Stimulated activated CD8-positive, alpha-beta memory T cell treated with anti-CD3 and anti-CD28 coated beads, Interleukin-2, amount 100 ng/mL, for 1 hour (primary cell): ENCODE results near the gene FAP.

Experiments used
- DNase-seq, 2 donors: peaks; one replicate each; pipeline ENCODE4 v3.0.0-alpha.2; 2020; ENCODE audit warnings: low read depth in 2 of 2

FAP gene

DNA sequence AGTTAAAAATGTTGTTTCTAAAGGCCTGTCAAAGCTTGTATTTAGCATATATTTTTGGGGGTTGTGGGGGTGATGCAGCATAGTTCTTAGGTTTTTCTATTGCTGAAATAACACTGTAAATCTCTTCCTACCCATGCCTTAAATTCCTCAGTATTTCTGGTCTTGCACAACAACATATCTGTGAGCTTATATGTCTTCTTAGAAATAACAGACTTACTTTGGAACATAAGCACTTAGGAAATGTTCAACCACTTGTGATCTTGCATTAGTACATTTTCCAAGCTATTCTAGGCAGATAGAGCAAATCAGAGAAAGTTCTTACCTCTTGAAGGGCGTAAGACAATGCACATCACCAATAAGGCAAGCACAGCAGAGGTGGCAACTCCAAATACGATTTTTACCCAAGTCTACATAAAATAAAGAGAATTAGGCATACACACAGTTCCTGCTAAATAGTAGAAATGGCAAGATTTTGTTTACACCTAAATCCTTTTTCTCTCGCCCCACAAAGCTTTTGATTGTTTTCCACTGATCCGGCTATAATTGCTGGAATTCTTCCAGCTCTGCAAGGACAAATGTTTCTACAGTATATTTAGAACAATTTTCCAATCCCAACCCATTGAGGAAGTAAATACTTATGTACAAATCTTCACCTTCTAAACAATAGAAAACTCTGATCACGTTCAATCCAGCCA lies 512 bp downstream of the FAP start:
- DNase-seq = no peak

DNA sequence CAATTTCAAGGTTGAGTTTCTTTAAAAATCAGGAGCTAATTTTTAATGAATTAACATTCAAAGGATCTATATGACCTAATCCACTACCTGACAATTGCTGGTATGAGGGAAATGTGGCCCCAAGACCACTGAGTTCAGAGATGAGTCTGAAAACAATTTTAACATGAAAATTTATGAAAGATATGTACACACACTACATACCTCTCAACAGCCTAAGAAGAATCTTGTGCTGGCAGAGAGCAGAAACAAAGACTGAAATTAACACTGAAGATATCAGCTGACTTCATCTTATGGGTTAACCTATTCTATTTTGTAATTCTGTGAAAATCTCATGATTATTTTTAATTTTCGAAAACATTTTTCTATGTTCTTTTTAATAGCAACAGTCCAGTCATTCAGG lies 1.7 kb downstream of the FAP start:
- no peak for DNase-seq

DNA sequence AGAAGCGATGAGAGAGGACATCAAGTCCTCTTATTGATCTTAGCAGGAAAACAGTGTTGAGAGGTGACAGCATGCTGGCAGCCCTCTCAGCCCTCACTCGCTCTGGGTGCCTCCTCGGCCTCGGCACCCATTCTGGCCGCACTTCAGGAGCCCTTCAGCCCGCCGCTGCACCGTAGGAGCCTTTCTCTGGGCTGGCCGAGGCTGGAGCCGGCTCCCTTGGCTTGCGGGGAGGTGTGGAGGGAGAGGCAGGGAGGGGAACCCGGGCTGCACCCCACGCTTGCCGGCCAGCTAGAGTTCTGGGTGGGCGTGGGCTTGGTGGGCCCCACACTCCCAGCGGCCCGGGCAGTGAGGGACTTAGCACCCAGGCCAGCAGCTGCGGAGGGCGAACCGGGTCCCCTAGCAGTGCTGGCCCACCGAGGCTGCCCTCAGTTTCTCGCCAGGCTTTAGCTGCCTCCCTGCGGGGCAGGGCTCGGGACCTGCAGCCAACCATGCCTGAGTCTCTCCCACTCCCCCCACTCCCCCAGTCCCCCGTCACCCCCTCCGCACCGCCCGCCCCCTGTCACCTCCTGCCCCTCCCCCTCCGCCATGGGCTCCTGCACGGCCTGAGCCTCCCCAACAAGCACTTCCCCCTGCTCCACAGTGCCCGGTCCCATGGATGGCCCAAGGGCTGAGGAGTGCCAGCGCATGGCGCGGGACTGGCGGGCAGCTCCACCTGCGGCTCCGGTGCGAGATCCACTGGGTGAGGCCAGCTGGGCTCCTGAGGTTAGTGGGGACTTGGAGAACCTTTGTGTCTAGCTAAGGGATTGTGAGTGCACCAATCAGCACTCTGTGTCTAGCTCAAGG lies 8.4 kb downstream of the FAP start:
- no peak for DNase-seq

DNA sequence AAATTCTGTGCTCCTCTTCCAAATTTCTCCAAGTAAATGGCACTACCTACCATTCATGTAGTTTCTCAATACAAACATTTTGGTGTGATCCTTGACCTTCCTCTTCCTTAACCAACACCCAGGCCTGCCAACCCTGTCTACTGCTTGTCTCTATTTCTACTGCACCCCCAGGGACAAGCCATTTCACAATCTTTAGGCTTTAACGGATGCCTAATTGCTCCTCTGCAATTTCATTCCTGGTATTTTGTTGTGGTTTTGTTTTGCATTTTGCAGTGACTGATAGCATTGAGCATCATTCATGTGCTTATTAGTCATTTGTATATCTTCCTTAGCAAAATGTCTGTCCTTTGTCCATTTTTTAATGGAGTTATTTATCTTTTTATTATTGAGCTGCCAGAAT lies 10.0 kb downstream of the FAP start:
- DNase-seq = no peak

DNA sequence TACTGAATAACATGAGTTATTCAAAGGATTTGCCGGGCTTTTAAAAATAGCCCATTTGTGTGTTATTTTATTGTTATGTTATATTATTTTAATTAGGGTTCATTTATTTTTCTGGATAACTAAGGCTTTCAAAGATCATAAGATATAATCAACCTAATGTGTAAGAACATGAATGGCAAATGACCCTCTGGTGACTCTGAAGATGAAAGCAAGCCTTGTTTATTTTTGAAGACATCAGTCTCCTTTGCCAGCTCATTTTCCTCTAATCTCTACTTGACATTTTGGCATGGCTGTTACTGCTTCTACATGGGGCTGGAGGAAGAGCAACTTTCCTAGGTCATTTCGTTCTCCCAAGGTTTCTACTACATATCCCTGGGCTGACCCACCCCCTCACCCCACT lies 10.6 kb downstream of the FAP start:
- DNase-seq = no peak

DNA sequence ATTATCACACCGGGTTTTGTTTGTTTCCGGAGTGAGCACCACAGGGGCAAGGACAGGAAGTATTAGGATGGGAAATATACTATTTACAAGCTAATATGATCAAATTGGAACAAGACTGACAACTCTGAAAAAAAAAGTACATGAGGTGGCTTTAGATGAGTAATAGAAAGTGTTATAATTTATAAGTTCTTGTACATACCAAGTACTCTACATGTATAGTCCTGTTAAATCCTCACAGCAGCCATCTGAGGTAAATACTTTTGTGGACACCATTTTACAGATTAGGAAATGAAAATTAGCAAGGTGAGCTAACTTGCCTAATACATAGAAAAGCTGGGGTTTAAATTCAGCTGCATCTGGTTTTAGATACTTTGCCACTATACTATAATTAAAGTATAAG lies 11.2 kb downstream of the FAP start:
- DNase-seq = no peak

DNA sequence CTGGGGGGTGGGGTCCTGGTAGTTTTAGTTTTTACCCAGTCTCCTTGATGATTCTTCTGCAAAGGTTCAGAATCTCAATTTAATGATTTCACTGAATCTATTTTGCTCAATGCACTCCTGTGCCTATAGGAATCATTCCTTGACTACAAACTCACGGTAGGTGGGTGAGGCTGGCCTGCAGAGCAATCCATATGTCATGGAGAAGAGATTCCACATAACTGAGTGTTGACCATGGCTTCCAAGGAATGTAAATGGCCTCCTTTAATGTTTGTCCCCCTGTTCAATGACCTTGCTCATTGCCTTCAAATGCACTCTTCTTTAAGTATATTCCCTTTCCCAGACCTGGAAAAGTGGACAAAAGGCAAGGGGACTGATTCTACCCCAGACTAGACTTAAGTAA lies 12.5 kb downstream of the FAP start:
- no peak for DNase-seq

DNA sequence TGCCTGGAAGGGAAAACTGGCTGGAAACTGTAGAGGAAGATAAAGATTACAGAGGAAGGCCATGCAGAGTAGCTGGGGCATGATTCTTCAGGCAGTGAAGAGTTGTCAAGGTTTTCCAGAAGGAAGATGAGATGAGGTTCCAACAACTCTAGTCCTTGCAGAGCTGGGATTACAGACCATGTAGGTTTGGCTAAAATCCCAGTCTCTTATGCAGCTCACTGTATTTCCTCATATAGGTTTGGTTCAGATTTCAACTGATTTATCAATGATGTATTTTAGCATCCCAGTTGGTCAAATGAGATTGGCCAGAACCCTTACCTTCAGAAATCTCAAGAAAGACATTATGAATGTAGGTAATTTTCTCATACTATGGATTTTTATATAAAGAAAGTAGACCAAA lies 16.4 kb downstream of the FAP start:
- DNase-seq = no peak

DNA sequence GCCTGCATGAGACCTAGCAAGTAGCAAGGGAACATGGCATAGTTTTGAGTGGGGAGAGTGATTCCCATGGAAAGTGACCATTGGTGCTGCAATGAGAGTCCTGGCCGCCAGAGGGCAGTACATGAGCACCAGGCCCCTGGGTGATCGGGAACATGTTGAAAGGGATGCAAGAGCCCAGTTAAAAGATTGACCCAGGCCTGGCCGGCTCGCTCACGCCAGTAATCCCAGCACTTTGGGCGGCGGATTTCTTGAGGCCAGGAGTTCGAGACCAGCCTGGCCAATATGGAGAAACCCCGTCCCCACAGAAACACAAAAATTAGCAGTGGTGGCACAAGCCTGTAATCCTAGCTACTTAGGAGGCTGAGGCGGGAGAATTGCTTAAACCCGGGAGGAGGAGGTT lies 22.2 kb downstream of the FAP start:
- DNase-seq = peak; percentile 34 to 35

DNA sequence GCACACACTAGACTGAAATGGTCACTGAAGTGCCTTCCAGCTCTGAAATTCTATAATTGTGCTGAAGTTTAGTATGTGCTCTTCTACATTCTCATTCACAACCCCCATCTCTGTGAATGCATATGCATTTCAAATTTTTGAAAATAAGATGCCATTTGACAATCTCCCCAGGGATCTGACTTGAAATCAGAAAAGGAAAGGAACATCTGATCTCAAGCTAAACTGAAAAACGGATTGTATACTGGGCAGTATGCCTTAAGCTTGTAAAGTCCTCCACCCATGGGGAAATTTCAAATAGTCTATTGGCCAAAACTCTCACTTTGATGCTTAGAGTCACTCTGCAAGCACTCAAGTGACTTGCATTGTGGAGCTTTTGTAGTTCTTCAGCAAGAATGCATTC lies 22.9 kb downstream of the FAP start:
- no peak for DNase-seq

DNA sequence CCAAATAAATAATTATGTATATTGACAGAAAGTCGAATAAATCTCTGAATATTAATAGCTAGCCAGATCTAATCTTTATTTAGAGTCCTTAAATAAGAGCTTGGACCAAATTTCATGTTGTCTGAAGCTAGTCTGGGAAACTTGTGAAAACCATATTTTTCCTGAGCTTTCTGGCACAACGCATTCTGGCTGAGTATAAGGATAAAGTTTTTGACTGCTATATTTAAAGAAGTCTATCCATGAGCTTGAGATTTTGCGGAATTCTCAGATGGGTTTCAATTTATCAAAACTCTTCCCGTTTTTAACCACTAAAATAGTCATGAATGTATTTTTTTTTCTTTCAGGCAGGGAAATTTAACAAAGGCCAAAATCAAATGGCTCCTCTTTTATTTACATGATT lies 23.8 kb downstream of the FAP start:
- no peak for DNase-seq

DNA sequence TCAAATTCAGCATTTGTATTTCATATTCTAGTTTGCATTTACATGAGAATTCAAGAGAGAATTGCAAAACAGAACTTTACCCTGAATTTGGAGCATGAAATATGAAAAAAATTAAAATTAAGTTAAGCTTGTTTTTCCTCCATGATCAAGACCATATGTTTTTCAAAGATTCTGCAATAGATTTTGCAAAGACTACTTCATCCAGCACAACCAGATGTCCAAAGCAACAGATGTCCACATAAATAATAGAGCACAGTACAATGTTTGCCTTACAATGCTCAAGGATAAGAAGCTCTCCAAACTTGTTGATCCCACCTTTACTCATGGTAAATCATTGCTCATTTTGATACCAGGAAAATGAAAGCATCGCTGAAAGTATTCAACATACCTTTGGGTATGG lies 25.6 kb downstream of the FAP start:
- no peak for DNase-seq

DNA sequence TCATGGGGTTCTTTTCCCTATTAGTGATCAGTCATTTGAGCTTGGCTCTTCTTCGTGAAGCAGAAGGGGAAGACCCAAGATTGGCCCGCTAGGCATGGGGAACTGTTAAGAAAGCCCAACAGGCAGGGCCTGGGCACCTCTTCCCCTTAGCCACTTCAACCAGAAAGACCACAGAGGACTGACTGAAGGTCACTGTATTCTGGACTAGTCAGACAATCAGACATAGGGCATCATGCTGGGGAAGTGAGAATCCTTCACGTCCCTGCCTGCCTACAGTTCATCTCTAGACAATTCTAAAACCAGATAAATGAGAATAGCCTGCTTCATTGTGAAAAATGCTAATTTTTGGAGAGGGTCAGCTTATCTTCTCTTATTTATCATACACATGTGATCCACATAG lies 28.1 kb downstream of the FAP start:
- DNase-seq = no peak

DNA sequence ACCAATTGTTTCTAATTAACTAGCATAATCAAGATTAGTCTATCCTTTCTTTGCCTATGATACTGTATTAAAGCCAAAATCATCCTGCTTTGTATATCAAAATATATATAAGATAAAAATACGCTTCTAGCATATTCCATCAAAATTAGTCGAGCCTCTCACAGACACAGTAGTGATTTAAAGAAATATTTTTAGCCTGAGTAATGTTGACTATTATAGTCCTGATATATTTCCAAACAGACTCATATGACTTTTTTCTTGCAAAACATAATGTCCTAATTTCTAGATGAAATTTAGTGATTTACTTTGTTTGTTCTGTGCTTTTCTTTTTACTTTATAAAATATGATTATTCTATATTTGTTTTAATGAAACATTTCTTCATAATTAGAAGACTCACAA lies 30.9 kb downstream of the FAP start:
- no peak for DNase-seq

DNA sequence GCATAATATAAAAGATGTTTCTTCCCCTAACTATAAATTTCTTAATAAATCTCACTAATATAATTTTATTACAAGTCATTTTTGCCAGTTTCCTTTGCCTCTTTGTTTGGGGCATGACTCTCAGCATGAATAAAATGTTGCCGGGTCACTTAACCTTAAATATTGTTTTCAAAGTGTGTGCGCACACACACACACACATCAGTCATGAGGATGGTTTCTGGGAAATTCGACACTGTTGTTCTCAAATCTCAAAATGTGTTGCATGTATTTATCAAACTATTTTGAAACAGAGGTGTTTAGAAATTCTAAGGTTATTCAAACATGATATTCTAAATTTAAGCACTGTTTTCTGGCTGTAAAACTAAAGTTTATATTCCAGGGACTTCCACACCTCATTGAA lies 31.5 kb downstream of the FAP start:
- DNase-seq = no peak

DNA sequence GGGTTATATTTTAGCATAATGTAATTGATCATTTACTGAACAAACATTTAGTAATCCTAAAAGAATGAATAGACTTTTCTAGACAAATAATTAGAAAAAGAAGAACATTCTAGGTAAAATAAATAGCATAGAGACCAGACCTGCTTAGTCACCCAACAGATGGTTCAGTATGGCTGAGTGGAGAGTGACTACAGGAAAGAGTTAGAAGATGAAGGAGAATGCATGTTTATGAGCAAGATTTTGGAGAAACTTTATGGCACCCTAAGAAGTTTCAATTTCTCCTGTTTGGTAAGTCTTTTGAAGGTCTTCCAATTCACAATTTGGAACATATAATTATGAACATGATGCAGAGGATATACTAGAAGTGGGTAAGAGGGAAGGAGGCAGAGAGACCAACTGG lies 32.9 kb downstream of the FAP start:
- no peak for DNase-seq

DNA sequence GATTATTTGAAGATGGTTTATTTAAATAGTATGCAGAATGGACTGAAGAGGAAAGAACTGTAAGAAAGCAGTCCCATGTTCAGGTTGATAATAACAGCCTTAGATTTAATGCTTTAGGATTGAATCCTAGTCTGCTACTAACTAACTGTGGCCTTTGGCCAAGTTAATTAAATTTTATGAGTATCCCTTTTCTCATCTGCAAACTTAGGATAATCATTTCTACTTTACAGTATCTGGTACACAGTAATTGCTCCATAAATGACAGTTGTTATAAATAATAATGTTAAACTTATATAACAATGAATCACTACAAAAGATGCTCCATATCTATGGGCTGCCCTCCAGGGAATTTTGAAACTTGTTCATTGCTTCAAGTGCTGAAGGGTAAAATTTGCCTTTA lies 41.0 kb downstream of the FAP start:
- no peak for DNase-seq

DNA sequence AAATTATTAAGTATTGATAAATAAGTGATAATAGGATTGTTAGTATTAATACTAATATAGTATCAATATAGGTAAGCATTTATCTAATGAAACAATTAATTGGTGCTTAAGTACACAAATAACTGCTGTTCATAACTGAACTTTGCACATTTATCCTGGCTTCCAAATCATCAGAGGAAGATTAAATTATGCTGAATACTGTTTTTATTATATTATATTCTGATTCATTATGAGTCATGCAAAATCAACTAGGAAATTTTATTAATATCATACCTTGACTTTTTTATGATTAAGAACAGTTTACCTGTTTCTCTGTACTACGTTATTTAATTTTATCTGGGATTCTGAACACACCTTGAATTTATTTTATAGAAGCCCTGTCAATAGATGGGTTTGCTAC lies 42.6 kb downstream of the FAP start:
- DNase-seq = no peak

DNA sequence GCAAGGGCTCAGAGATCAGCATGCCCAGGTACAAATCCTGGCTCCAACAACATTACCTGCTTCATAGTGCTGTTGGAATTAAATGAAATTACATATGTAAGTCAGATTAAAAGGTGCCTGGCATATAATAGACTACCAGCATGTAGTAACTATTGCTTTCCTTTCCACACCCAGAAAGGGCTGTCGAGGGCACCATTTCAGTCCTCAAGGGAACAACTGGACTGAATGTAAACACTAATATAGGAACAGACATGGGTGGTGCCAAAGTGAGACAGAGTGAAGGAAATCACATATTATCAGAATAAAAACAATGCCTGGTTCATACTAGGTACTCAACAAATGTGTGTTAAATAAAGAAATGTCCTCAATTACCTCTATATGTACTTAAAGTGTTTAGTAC lies 43.3 kb downstream of the FAP start:
- no peak for DNase-seq

DNA sequence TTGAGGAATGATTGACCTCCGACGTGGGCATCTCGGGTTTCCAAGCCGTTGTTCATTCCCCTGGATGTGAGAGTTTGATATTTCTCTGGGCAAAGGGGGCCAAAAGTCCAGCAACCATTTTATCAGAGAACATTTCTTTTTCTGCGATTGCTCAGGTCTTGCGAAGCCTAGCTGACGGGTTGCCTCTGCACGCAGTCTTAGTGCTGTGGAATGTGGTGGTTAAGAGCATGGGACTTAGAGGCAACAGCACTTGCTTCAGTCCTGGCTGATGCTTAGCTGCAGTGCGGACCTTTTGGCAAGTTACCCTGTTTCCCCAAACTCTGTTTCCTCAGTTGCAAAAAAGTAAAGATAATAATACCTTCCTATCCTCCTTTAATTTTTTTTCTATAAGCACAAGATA lies 45.0 kb downstream of the FAP start:
- DNase-seq = no peak

DNA sequence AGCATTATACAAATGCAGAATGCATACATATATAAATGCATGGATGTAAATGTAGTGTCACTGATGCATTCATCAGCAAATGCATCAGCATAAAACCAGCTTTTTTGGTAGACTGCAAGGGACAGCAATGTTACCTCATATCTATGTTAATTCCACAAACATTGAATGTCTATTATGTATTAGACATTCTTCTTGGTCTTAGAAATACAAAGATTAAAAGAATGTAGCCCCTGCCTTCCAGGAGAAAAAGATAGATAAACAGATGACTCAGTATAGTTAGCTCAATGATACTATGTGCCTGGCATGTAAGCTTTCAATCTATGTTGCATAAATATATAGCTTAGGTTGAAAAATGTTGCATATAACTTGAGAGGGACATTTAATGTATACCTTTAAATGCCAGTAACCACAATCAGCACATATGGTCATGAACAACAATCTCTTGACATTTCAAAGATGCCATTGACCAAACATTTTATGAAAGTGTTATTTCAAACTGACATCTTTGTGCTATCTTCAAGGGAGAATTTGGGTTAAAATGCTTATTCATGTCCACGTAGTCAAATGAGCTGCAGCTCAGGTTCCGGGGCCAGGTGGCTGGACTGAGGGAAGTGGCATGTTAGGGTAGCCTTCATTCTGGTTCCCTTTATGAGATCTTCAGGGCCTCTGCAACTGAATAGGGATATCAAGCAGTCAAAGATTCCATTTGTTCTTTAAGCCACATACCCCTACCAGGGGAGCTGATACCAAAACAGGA lies 46.0 kb downstream of the FAP start:
- DNase-seq = no peak

DNA sequence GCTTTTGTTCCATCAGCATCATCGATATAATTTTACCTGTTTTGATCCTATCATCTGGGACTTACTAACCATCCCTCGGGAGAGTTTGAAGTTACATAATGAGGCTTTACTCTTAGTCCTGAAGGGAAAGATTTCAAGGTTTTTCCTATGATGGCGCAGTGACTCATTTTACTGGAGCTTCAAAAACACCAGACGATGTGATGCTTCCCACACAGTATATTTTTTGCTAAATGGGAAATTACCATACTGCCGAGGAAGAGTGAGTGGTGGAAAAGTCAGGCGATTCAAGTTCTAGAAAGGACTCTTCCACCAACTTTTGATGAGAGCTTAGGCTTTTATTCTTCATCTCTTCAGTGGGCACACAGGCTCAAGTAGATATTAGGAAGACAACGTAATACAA lies 46.6 kb downstream of the FAP start:
- no peak for DNase-seq

DNA sequence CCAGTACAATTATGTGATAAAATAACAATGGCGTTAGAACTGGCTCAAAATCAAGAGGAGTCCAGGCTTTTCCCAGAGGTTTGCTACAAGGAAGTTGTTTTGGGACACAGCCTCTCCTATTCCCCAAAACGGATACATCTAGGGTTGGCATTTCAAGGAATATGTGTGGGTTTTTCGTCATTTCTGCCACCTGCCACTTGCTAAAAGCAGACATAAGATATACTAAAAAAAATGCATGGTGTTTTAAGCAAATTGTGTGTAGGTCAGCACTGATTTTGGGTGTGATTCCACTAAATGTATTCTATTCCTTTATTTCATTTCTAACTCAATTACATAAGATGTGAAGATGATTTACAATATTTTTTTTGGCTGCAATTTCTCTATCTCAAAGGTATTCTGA lies 54.8 kb downstream of the FAP start:
- no peak for DNase-seq
